CD14-positive monocyte (primary cell): ENCODE data around the gene CSMD2. TPM values are rescaled to one million over a fixed set of nuclear protein-coding genes. Genes with fewer than 3 reads are reported as not detected.

Experiments
- DNase-seq, 3 donors: peaks; one replicate each; pipeline ENCODE4 v3.0.0-alpha.2; 2011 to 2022
- H2AFZ ChIP-seq: 2 replicates; pipeline ENCODE4 v1.6.0; 2012; ENCODE audit warnings: mild to moderate bottlenecking, low read depth, low read length, inconsistent platforms; ENCODE audit not compliant: insufficient read depth, poor library complexity, severe bottlenecking
- H3K27ac ChIP-seq, 2 donors: 1 replicate in 1 of 2; 2 replicates in 1 of 2; pipeline ENCODE4 v1.5.1; 2012 to 2013; ENCODE audit warnings: low read length in 2 of 2, control low read depth in 1 of 2, inconsistent platforms in 1 of 2, low read depth in 1 of 2, mild to moderate bottlenecking in 1 of 2
- H3K27me3 ChIP-seq, 2 donors: one replicate each; pipeline versions ENCODE4 v1.6.0 to v1.6.1; 2011 to 2013; ENCODE audit warnings: low read length in 2 of 2; ENCODE audit not compliant: control insufficient read depth in 2 of 2, insufficient read depth in 2 of 2
- H3K36me3 ChIP-seq, 2 donors: replicated peaks in 1 of 2; 1 replicate in 1 of 2; 2 replicates in 1 of 2; pipeline versions ENCODE4 v1.5.1 to v1.6.1; 2012 to 2013; ENCODE audit warnings: low read length in 2 of 2, control low read depth in 1 of 2, inconsistent platforms in 1 of 2, mild to moderate bottlenecking in 1 of 2; ENCODE audit not compliant: insufficient read depth in 2 of 2, control insufficient read depth in 1 of 2
- H3K4me1 ChIP-seq, 2 donors: 1 replicate in 1 of 2; 2 replicates in 1 of 2; pipeline versions ENCODE4 v1.5.1 to v1.6.1; 2012 to 2013; ENCODE audit warnings: low read length in 2 of 2, control low read depth in 1 of 2, inconsistent platforms in 1 of 2, mild to moderate bottlenecking in 1 of 2, moderate library complexity in 1 of 2; ENCODE audit not compliant: insufficient read depth in 2 of 2, control insufficient read depth in 1 of 2
- H3K4me2 ChIP-seq: replicated peaks from 2 replicates; pipeline ENCODE3; 2012; ENCODE audit warnings: low read length, moderate library complexity, mild to moderate bottlenecking; ENCODE audit not compliant: poor library complexity, severe bottlenecking; ENCODE audit errors: extremely low read depth
- H3K4me3 ChIP-seq, 3 experiments: fragments of 200-600 bp in 1 of 3; sonication (generic) in 1 of 3; replicated peaks in 1 of 3; 1 replicate in 2 of 3; 2 replicates in 1 of 3; pipeline ENCODE4 v1.5.1; 2011 to 2013; ENCODE audit warnings: low read length in 3 of 3, mild to moderate bottlenecking in 3 of 3, control low read depth in 2 of 3, low read depth in 2 of 3, inconsistent platforms in 1 of 3, moderate library complexity in 1 of 3
- H3K79me2 ChIP-seq: 2 replicates; pipeline ENCODE4 v1.6.0; 2012; ENCODE audit warnings: mild to moderate bottlenecking, control low read depth, inconsistent platforms, low read length, moderate library complexity; ENCODE audit not compliant: insufficient read depth
- H3K9ac ChIP-seq: 2 replicates; pipeline ENCODE4 v1.6.0; 2017; ENCODE audit warnings: low read length, mild to moderate bottlenecking; ENCODE audit not compliant: insufficient read depth, poor library complexity, severe bottlenecking
- H3K9me3 ChIP-seq, 2 donors: replicated peaks in 1 of 2; 1 replicate in 1 of 2; 2 replicates in 1 of 2; pipeline versions ENCODE4 v1.5.1 to v1.6.1; 2012 to 2013; ENCODE audit warnings: low read length in 2 of 2, control low read depth in 1 of 2; ENCODE audit not compliant: control insufficient read depth in 1 of 2, insufficient read depth in 1 of 2
- H4K20me1 ChIP-seq: 2 replicates; pipeline ENCODE4 v1.6.0; 2012; ENCODE audit warnings: mild to moderate bottlenecking, low read length, control low read depth, moderate library complexity; ENCODE audit not compliant: insufficient read depth
- H3K27ac Mint-ChIP-seq, 7 donors: one replicate each; pipeline ENCODE4 v1.8.0; 2020; ENCODE audit warnings: mild to moderate bottlenecking in 7 of 7, mixed read lengths in 7 of 7, moderate library complexity in 6 of 7, inconsistent platforms in 2 of 7
- H3K27me3 Mint-ChIP-seq, 3 donors: one replicate each; pipeline ENCODE4 v1.8.0; 2021 to 2022; ENCODE audit warnings: low read depth in 3 of 3, mild to moderate bottlenecking in 3 of 3, mixed read lengths in 3 of 3, moderate library complexity in 3 of 3, inconsistent platforms in 1 of 3
- H3K36me3 Mint-ChIP-seq, 2 donors: one replicate each; pipeline ENCODE4 v1.8.0; 2020; ENCODE audit warnings: mixed read lengths in 2 of 2, inconsistent platforms in 1 of 2, mild to moderate bottlenecking in 1 of 2
- H3K4me1 Mint-ChIP-seq: one replicate; pipeline ENCODE4 v1.8.0; 2020; ENCODE audit warnings: mild to moderate bottlenecking, mixed read lengths
- H3K4me3 Mint-ChIP-seq, 2 donors: one replicate each; pipeline ENCODE4 v1.8.0; 2020; ENCODE audit warnings: mild to moderate bottlenecking in 2 of 2, mixed read lengths in 2 of 2, moderate library complexity in 1 of 2
- H3K9me3 Mint-ChIP-seq, 7 donors: one replicate each; pipeline ENCODE4 v1.8.0; 2020 to 2022; ENCODE audit warnings: mixed read lengths in 7 of 7, mild to moderate bottlenecking in 6 of 7, moderate library complexity in 6 of 7, inconsistent platforms in 2 of 7
- WGBS: methylation state at CpG from one replicate; pipeline ENCODE4 v1.1.5; 2013; ENCODE audit warnings: missing lambda C conversion rate; ENCODE audit not compliant: insufficient coverage; 5-methylcytosine and 5-hydroxymethylcytosine counted together
- intact Hi-C, 2 donors: fragments of 100-400 bp; cut with micrococcal nuclease; formaldehyde crosslinking; loops; one replicate each; pipeline versions ENCODE4 v1.15.0 to v1.15.1; 2023
- polyA plus RNA-seq, 3 donors: library from polyadenylated mRNA; depleted of rRNA in 1 of 3; unstranded in 2 of 3; stranded (reverse) in 1 of 3; fragments of 300-500 nt in 2 of 3; fragments of >200 nt in 1 of 3; fragmentation: Illumina TruSeq in 2 of 3; gene quantifications; 1 replicate in 2 of 3; 2 replicates in 1 of 3; pipeline ENCODE4 v1.2.3, GENCODE V29; 2012 to 2021
- TF ChIP-seq, protein P1 (sequence below): fragments of 200-600 bp; IDR thresholded peaks from one replicate; pipeline ENCODE4 v1.8.0; 2022; ENCODE audit warnings: antibody characterized with exemption, mild to moderate bottlenecking

CSMD2 gene
- polyA plus RNA-seq, 3 donors, result 0.04 TPM; not detected in 2

DNA sequence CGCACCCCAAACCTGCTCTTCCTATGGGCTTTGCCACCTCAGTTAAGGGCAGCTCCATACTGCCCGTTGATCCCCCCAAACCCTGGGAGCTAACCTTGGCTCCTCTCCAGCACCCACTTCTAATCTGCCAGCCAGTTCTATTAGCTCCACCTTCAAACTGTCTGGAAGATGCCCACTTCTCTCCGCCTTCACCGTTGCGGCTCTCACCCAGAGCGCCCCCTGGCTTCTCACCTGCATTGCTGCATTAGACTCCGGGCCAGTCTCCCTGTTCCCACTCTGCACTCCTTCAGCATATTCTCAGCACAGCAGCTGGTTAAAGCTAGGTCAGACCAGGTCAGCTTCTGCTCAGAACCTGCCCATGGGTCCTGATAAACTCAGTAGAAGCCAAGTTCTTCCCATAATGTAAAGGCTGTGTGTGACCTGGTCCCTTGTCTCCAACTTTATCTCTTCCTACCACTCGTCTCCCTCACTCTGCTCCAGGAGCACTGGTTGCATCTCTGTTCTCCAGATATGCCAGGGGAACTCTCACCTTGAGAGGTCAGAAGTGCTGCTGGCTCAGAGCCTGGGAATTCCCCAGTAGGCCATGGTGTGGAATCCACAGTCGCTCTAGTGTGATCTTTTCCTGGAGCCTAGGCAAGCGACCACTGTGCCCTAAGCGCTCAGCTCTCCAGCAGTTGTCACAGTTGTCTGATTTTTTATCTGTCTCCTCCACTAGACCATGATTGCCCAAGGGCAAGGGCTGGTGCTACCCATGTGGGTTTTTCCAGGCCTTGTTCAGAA, 150.9 kb downstream of the CSMD2 start:
- Histone ChIP-seq H3K27ac (no peak overlapping the region), H3K27me3 (no peaks in the 10 kb centered on the region), H3K79me2 (no peaks in the 10 kb centered on the region), H3K4me3 (no peak overlapping the region), H3K4me2 (no peak overlapping the region), H3K9me3 (no peaks in the 10 kb centered on the region), H4K20me1 (no peaks in the 10 kb centered on the region), H2AFZ (no peak overlapping the region), H3K4me1 (no peaks in the 10 kb centered on the region), H3K36me3 (no peaks in the 10 kb centered on the region), H3K9ac (no peak overlapping the region)
- Mint-ChIP-seq H3K9me3 (peaks cover 0 to 2% (median 0%) of the 10 kb centered on the region in 7 donors), H3K4me3 (no peak overlapping the region), H3K27ac (peak overlapping the region in 1 of 7 donors; percentile 14), H3K4me1 (no peaks in the 10 kb centered on the region), H3K36me3 (no peaks in the 10 kb centered on the region), H3K27me3 (peaks cover 2 to 8% (median 4%) of the 10 kb centered on the region in 3 donors)
- intact Hi-C loops, result no loop called here
- TF ChIP-seq, protein P1, sequence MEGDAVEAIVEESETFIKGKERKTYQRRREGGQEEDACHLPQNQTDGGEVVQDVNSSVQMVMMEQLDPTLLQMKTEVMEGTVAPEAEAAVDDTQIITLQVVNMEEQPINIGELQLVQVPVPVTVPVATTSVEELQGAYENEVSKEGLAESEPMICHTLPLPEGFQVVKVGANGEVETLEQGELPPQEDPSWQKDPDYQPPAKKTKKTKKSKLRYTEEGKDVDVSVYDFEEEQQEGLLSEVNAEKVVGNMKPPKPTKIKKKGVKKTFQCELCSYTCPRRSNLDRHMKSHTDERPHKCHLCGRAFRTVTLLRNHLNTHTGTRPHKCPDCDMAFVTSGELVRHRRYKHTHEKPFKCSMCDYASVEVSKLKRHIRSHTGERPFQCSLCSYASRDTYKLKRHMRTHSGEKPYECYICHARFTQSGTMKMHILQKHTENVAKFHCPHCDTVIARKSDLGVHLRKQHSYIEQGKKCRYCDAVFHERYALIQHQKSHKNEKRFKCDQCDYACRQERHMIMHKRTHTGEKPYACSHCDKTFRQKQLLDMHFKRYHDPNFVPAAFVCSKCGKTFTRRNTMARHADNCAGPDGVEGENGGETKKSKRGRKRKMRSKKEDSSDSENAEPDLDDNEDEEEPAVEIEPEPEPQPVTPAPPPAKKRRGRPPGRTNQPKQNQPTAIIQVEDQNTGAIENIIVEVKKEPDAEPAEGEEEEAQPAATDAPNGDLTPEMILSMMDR, result peak; percentile 14
- no peak for DNase-seq
- WGBS, result 38% methylated on average over 9 of the region's 11 CpGs

- H3K9ac ChIP-seq, result no peak overlapping the region
- no peaks in the 10 kb centered on the region for H3K36me3 ChIP-seq
- no peaks in the 10 kb centered on the region for H3K27me3 ChIP-seq
- H3K27ac ChIP-seq, result no peak overlapping the region
- Mint-ChIP-seq H3K4me3 (no peak overlapping the region), H3K9me3 (peaks cover 0 to 2% (median 0%) of the 10 kb centered on the region in 7 donors), H3K36me3 (no peaks in the 10 kb centered on the region), H3K27ac (no peak overlapping the region), H3K4me1 (no peaks in the 10 kb centered on the region), H3K27me3 (peaks cover 2 to 8% (median 4%) of the 10 kb centered on the region in 3 donors)
- H3K9me3 ChIP-seq, result no peaks in the 10 kb centered on the region
- no peaks in the 10 kb centered on the region for H3K4me1 ChIP-seq
- H2AFZ ChIP-seq, result no peak overlapping the region
- 69% methylated on average over 9 of the region's 10 CpGs for WGBS
- no peak overlapping the region for H3K4me3 ChIP-seq
- no peaks in the 10 kb centered on the region for H4K20me1 ChIP-seq
- DNase-seq, result no peak
- intact Hi-C loops, result no loop called here
- TF ChIP-seq, protein P1, result no peak
- no peak overlapping the region for H3K4me2 ChIP-seq
- no peaks in the 10 kb centered on the region for H3K79me2 ChIP-seq
Observed at GRCh38 chr1:34013136-34013535, 151.9 kb downstream of the CSMD2 start.
